OCI-LY3 (cell line): ENCODE results near the gene OLFM4.

Experiments used
- H2AFZ ChIP-seq: fragments of 200-600, 300-600 bp; shearing (Covaris generic); 2 replicates; pipeline ENCODE4 v1.6.0; 2014; ENCODE audit warnings: antibody characterized with exemption, low read depth, low read length
- H3K27ac ChIP-seq: fragments of 200-600, 300-600 bp; sonication (generic); 2 replicates; pipeline ENCODE4 v1.5.1; 2014; ENCODE audit warnings: mild to moderate bottlenecking, low read length, moderate library complexity, mixed read lengths
- H3K27me3 ChIP-seq: fragments of 200-600, 300-600 bp; sonication (generic); 2 replicates; pipeline ENCODE4 v1.6.1; 2014; ENCODE audit warnings: low read depth, low read length, mixed read lengths
- H3K36me3 ChIP-seq: fragments of 200-600, 300-600 bp; sonication (generic); replicated peaks from 2 replicates; pipeline ENCODE3; 2014; ENCODE audit warnings: low read depth, low read length, mixed read lengths
- H3K4me1 ChIP-seq: fragments of 300-600, 200-600 bp; sonication (generic); 2 replicates; pipeline ENCODE4 v1.6.1; 2014; ENCODE audit warnings: low read length, mixed read lengths
- H3K4me2 ChIP-seq: fragments of 200-600, 300-600 bp; sonication (generic); 2 replicates; pipeline ENCODE4 v1.6.1; 2014; ENCODE audit warnings: low read length, mixed read lengths
- H3K4me3 ChIP-seq: fragments of 300-600, 200-600 bp; sonication (generic); 2 replicates; pipeline ENCODE4 v1.5.1; 2014; ENCODE audit warnings: antibody characterized with exemption, mild to moderate bottlenecking, low read length, moderate library complexity
- H3K79me2 ChIP-seq: fragments of 300-600, 200-600 bp; shearing (Covaris generic); 2 replicates; pipeline ENCODE4 v1.6.1; 2014; ENCODE audit warnings: mild to moderate bottlenecking, low read length, mixed read lengths
- H3K9ac ChIP-seq: fragments of 300-600, 200-600 bp; shearing (Covaris generic); 2 replicates; pipeline ENCODE4 v1.6.0; 2014; ENCODE audit warnings: mild to moderate bottlenecking, low read length, moderate library complexity
- H3K9me3 ChIP-seq: fragments of 200-600, 300-600 bp; shearing (Covaris generic); 2 replicates; pipeline ENCODE4 v1.6.1; 2014; ENCODE audit warnings: low read length, mixed read lengths; ENCODE audit not compliant: insufficient read depth
- H4K20me1 ChIP-seq: fragments of 200-600, 300-600 bp; sonication (generic); 2 replicates; pipeline ENCODE4 v1.6.1; 2016; ENCODE audit warnings: low read length, mixed read lengths; ENCODE audit not compliant: insufficient read depth
- CTCF ChIP-seq: fragments of 200-600, 300-600 bp; sonication (generic); IDR thresholded peaks from 2 replicates; pipeline ENCODE4 v1.5.1; 2014; ENCODE audit warnings: antibody characterized with exemption, low read length, low read depth
- EZH2phosphoT487 ChIP-seq: fragments of 200-600 bp; shearing (Covaris generic); IDR thresholded peaks from 2 replicates; pipeline ENCODE4 v1.6.1; 2018; ENCODE audit warnings: antibody characterized with exemption, mixed run types, low read depth

Gene OLFM4

GRCh38 chr13:53088871-53089270 lies 60.3 kb downstream of the OLFM4 start:
- no peak overlapping the region for H2AFZ ChIP-seq
- H3K27ac ChIP-seq: no peak overlapping the region
- H3K9ac ChIP-seq: no peak overlapping the region
- no peaks in the 10 kb centered on the region for H3K4me1 ChIP-seq
- no peaks in the 10 kb centered on the region for H3K36me3 ChIP-seq
- no peak overlapping the region for H3K4me2 ChIP-seq
- H3K4me3 ChIP-seq: no peak overlapping the region
- no peaks in the 10 kb centered on the region for H4K20me1 ChIP-seq
- no peaks in the 10 kb centered on the region for H3K9me3 ChIP-seq
- TF ChIP-seq EZH2phosphoT487 (no peak), CTCF (no peak)
- H3K27me3 ChIP-seq: peaks cover 17% of the 10 kb centered on the region; the same call in 1 of the 2 replicates
- H3K79me2 ChIP-seq: no peaks in the 10 kb centered on the region

GRCh38 chr13:53089951-53090350 lies 61.3 kb downstream of the OLFM4 start:
- Histone ChIP-seq H3K27ac (no peak overlapping the region), H3K4me3 (no peak overlapping the region), H3K4me2 (no peak overlapping the region), H3K36me3 (no peaks in the 10 kb centered on the region), H4K20me1 (no peaks in the 10 kb centered on the region), H3K27me3 (peaks cover 17% of the 10 kb centered on the region; the same call in 1 of the 2 replicates), H3K79me2 (no peaks in the 10 kb centered on the region), H2AFZ (no peak overlapping the region), H3K4me1 (no peaks in the 10 kb centered on the region), H3K9ac (no peak overlapping the region), H3K9me3 (no peaks in the 10 kb centered on the region)
- TF ChIP-seq CTCF (no peak), EZH2phosphoT487 (no peak)

GRCh38 chr13:53090461-53090860 lies 61.8 kb downstream of the OLFM4 start:
- Histone ChIP-seq H4K20me1 (no peaks in the 10 kb centered on the region), H3K27me3 (peaks cover 17% of the 10 kb centered on the region; the same call in 1 of the 2 replicates), H3K9me3 (no peaks in the 10 kb centered on the region), H3K79me2 (no peaks in the 10 kb centered on the region), H3K36me3 (no peaks in the 10 kb centered on the region), H3K27ac (no peak overlapping the region), H2AFZ (no peak overlapping the region), H3K4me2 (no peak overlapping the region), H3K9ac (no peak overlapping the region), H3K4me3 (no peak overlapping the region), H3K4me1 (no peaks in the 10 kb centered on the region)
- TF ChIP-seq CTCF: no peak
- TF ChIP-seq EZH2phosphoT487: no peak

- no peak for TF ChIP-seq CTCF
- TF ChIP-seq EZH2phosphoT487: no peak
- H4K20me1 ChIP-seq: no peaks in the 10 kb centered on the region
Observed at GRCh38 chr13:53092931-53093330, 64.3 kb downstream of the OLFM4 start.

More at GRCh38 chr13:53092931-53093330, 64.3 kb downstream of the OLFM4 start:
- H3K9ac ChIP-seq: no peak overlapping the region
- no peak overlapping the region for H2AFZ ChIP-seq
- H3K4me3 ChIP-seq: no peak overlapping the region
- no peaks in the 10 kb centered on the region for H3K79me2 ChIP-seq
- no peak overlapping the region for H3K4me2 ChIP-seq
- peaks cover 13% of the 10 kb centered on the region; the same call in 1 of the 2 replicates for H3K27me3 ChIP-seq
- H3K9me3 ChIP-seq: no peaks in the 10 kb centered on the region
- H3K27ac ChIP-seq: no peak overlapping the region
- H3K4me1 ChIP-seq: no peaks in the 10 kb centered on the region
- no peaks in the 10 kb centered on the region for H3K36me3 ChIP-seq
